K562 (cell line): ENCODE data around the gene PIK3R5. TPM values are rescaled to one million over a fixed set of nuclear protein-coding genes. Genes with fewer than 3 reads are reported as not detected.

Experiments
- ATAC-seq: fragments of 200-7000 bp; cut with Tn5 transposase; 3 replicates; pipeline ENCODE4 v1.9.1; 2020; ENCODE audit warnings: moderate library complexity
- BruUV-seq: library from RNA; stranded (reverse); fragments of 400-500 nt; replicated peaks from 2 replicates; lab custom pipeline; 2021; lab: Mats Ljungman, UMichigan
- CTCF ChIA-PET: fragments of 300-600 bp; formaldehyde crosslinking; extraction: SDS; loops from one replicate; lab custom pipeline; 2021; ENCODE audit warnings: low intra/inter-chr PET ratio; lab: Yijun Ruan, JAX
- POLR2A ChIA-PET: fragments of 300-600, 350-650 bp; sonication (Branson Sonifier 250); formaldehyde crosslinking; extraction: SDS; loops from one replicate; lab custom pipeline; 2021; ENCODE audit warnings: antibody characterized with exemption, inconsistent platforms; lab: Yijun Ruan, JAX
- DNase-seq, 4 experiments: peaks; one replicate each; pipeline versions ENCODE4 v3.0.0 to v3.0.0-alpha.2; 2011 to 2018; ENCODE audit warnings: low spot score in 3 of 4, mixed read lengths in 3 of 4; ENCODE audit errors: extremely low read depth in 1 of 4
- FAIRE-seq: peaks from 2 replicates; lab custom pipeline; 2011; peaks lifted over from hg19 to GRCh38; lab: Jason Lieb, UNC
- H2AFZ ChIP-seq: 2 replicates; pipeline ENCODE4 v1.6.0; 2011; ENCODE audit warnings: low read depth, low read length, control low read depth, inconsistent platforms
- H3K27ac ChIP-seq: fragments of 200-600 bp; 3 replicates; pipeline ENCODE4 v1.8.0; 2011; ENCODE audit warnings: low read depth, mild to moderate bottlenecking, control low read depth, inconsistent platforms, low read length, moderate library complexity, mixed read lengths; ENCODE audit errors: extremely low read depth
- H3K27me3 ChIP-seq, 2 experiments: fragments of 300-600 bp in 1 of 2; 2 replicates in 1 of 2; 3 replicates in 1 of 2; pipeline versions ENCODE4 v1.6.0 to v1.8.0; 2011; ENCODE audit warnings: inconsistent platforms in 2 of 2, low read length in 2 of 2, mild to moderate bottlenecking in 1 of 2, mixed read lengths in 1 of 2, moderate library complexity in 1 of 2; ENCODE audit not compliant: control insufficient read depth in 2 of 2, insufficient read depth in 2 of 2
- H3K36me3 ChIP-seq: fragments of 300-600 bp; 3 replicates; pipeline ENCODE4 v1.8.0; 2011; ENCODE audit warnings: mild to moderate bottlenecking, low read length, inconsistent platforms; ENCODE audit not compliant: control insufficient read depth, insufficient read depth
- H3K4me1 ChIP-seq, 2 experiments: fragments of 200-600 bp in 1 of 2; replicated peaks in 1 of 2; 2 replicates in 1 of 2; 3 replicates in 1 of 2; pipeline versions ENCODE4 v1.5.1 to v1.8.0; 2011; ENCODE audit warnings: inconsistent platforms in 2 of 2, low read length in 2 of 2, mild to moderate bottlenecking in 1 of 2, mixed read lengths in 1 of 2, moderate library complexity in 1 of 2; ENCODE audit not compliant: control insufficient read depth in 2 of 2, insufficient read depth in 2 of 2
- H3K4me2 ChIP-seq: 2 replicates; pipeline ENCODE4 v1.6.1; 2011; ENCODE audit warnings: low read length, control low read depth, inconsistent platforms, mixed read lengths; ENCODE audit not compliant: insufficient read depth
- H3K4me3 ChIP-seq: fragments of 200-600 bp; sonication (generic), shearing (Covaris generic); 2 replicates; pipeline ENCODE4 v1.5.1; 2016; ENCODE audit warnings: control low read depth, inconsistent platforms
- H3K79me2 ChIP-seq: fragments of 200-600 bp; 3 replicates; pipeline ENCODE4 v1.8.0; 2011; ENCODE audit warnings: low read length, inconsistent platforms; ENCODE audit not compliant: control insufficient read depth, insufficient read depth
- H3K9ac ChIP-seq, 2 experiments: 2 replicates each; pipeline versions ENCODE4 v1.6.0 to v1.6.1; 2011; ENCODE audit warnings: low read depth in 2 of 2, low read length in 2 of 2, control low read depth in 1 of 2, inconsistent platforms in 1 of 2, mild to moderate bottlenecking in 1 of 2, mixed read lengths in 1 of 2; ENCODE audit not compliant: insufficient read depth in 1 of 2
- H3K9me1 ChIP-seq: one replicate; pipeline ENCODE4 v1.6.0; 2011; ENCODE audit warnings: inconsistent platforms, mild to moderate bottlenecking, low read length, moderate library complexity; ENCODE audit not compliant: control insufficient read depth, insufficient read depth
- H3K9me3 ChIP-seq: replicated peaks from 2 replicates; pipeline ENCODE4 v1.5.1; 2011; ENCODE audit warnings: low read depth, low read length, inconsistent platforms; ENCODE audit not compliant: control insufficient read depth, insufficient read depth
- H4K20me1 ChIP-seq: replicated peaks from 2 replicates; pipeline ENCODE4 v1.6.1; 2011; ENCODE audit warnings: low read length, inconsistent platforms, mixed read lengths; ENCODE audit not compliant: control insufficient read depth, insufficient read depth
- CEBPZ ChIP-seq: fragments of 150-350 bp; IDR thresholded peaks from 2 replicates; pipeline ENCODE4 v1.6.1; 2014; ENCODE audit warnings: low read depth, mild to moderate bottlenecking, low read length, borderline replicate concordance
- ERF ChIP-seq: fragments of 450-650 bp; formaldehyde crosslinking; IDR thresholded peaks from 2 replicates; pipeline ENCODE4 v1.4.0; 2020; ENCODE audit warnings: mild to moderate bottlenecking, mixed read lengths
- SMARCA5 ChIP-seq: fragments of 450-650 bp; IDR thresholded peaks from 2 replicates; pipeline ENCODE4 v1.6.1; 2016
- WGBS: fragments of 100-300 bp; shearing (Covaris generic); methylation state at CpG from one replicate; pipeline ENCODE4 v1.1.6; 2016; ENCODE audit warnings: low coverage, mixed read lengths; ENCODE audit not compliant: insufficient coverage; ENCODE audit errors: missing lambda C conversion rate; 5-methylcytosine and 5-hydroxymethylcytosine counted together
- in situ Hi-C: fragments of 300-500 bp; cut with MboI; formaldehyde crosslinking; loops from 4 replicates; pipeline ENCODE4 v1.15.0; 2018; ENCODE audit warnings: inconsistent platforms, mixed read lengths
- intact Hi-C: fragments of 100-400 bp; cut with micrococcal nuclease; formaldehyde crosslinking; loops from 2 replicates; pipeline ENCODE4 v1.14.2; 2022
- polyA plus RNA-seq, 8 experiments: library from polyadenylated mRNA; depleted of rRNA in 4 of 8; stranded (reverse) in 5 of 8; unstranded in 3 of 8; fragments of >200 nt; fragmentation: Nextera tagmentation in 2 of 8; fragmentation: Illumina TruSeq in 1 of 8; extraction: Ambion mirVana in 2 of 8; extraction: Trizol in 1 of 8; gene quantifications; 2 replicates each; pipeline versions ENCODE4 v1.2.1 to v1.2.3, GENCODE V29; 2011 to 2014; ENCODE audit warnings: inconsistent platforms in 1 of 8, missing spikeins in 1 of 8
- total RNA-seq, 7 experiments: library from RNA; depleted of rRNA in 6 of 7; stranded (reverse); fragments of >200 nt in 6 of 7; fragmentation: Illumina TruSeq in 2 of 7; extraction: Trizol in 2 of 7; gene quantifications; 2 replicates each; pipeline versions ENCODE4 v1.2.1 to v1.2.3, GENCODE V29; 2011 to 2021; ENCODE audit warnings: low replicate concordance in 1 of 7

PIK3R5 gene
- total and polyA plus RNA-seq, 9 of the 15 experiments (the other 6 are each of a cell fraction or from before 2014, with no cell fraction given), result 0.01 to 0.38 TPM; not detected in 7

GRCh38 chr17:8862213-8863056, 103.1 kb downstream of the PIK3R5 start:
- WGBS, result 2% methylated on average over 9 of the region's 9 CpGs
- TF ChIP-seq ERF (CRISPR knock-in tag), result no peak
- no peak for TF ChIP-seq CEBPZ
- no peak for TF ChIP-seq SMARCA5
- Histone ChIP-seq H3K27ac (no peak overlapping the region), H3K9ac (no peak overlapping the region), H3K9me3 (no peaks in the 10 kb centered on the region), H2AFZ (no peak overlapping the region), H3K4me1 (peaks cover 0 to 10% of the 10 kb centered on the region in 2 experiments; a peak in 2 of 5 replicates), H3K9me1 (no peaks in the 10 kb centered on the region), H3K4me3 (no peak overlapping the region), H3K79me2 (no peaks in the 10 kb centered on the region), H3K4me2 (no peak overlapping the region), H3K36me3 (no peaks in the 10 kb centered on the region), H4K20me1 (no peaks in the 10 kb centered on the region), H3K27me3 (peaks cover 0 to 13% of the 10 kb centered on the region in 2 experiments; a peak in 2 of 5 replicates)
- ATAC-seq (no peak), DNase-seq (no peak), FAIRE-seq (no peak)
- intact Hi-C loops, result no loop called here
- in situ Hi-C loops, result no loop called here
- no TSS peak for BruUV-seq
- POLR2A ChIA-PET, result no interaction called here
- CTCF ChIA-PET, result no interaction called here
